ENCODE results near the gene LATS2. TPM values are rescaled to one million over a fixed set of nuclear protein-coding genes. Genes with fewer than 3 reads are reported as not detected.

Gene LATS2
- total RNA-seq, 1 experiment from 2014 or later: 18.8 TPM

- Histone ChIP-seq H3K4me1 (ENCODE audit: control insufficient read depth in 1 of 2, insufficient read depth in 2 of 2, low read length in 2 of 2) (peaks cover 0 to 8% of the 10 kb centered on the region in 2 experiments; a peak in 2 of 4 replicates), H3K9me3 (ENCODE audit: control insufficient read depth in 1 of 2, insufficient read depth in 1 of 2, low read depth in 1 of 2, low read length in 2 of 2) (no peaks in the 10 kb centered on the region), H3K27me3 (ENCODE audit: insufficient read depth, low read length) (no peaks in the 10 kb centered on the region), H3K9ac (ENCODE audit: low read length) (no peak overlapping the region), H3K4me2 (ENCODE audit: low read length) (peak overlapping the region; percentile 47), H3K36me3 (ENCODE audit: control insufficient read depth in 1 of 2, insufficient read depth in 2 of 2, low read length in 2 of 2) (no peaks in the 10 kb centered on the region), H3K79me2 (ENCODE audit: insufficient read depth, low read length) (no peaks in the 10 kb centered on the region), H3K9me2 (ENCODE audit: insufficient read depth) (no peaks in the 10 kb centered on the region), H2AFZ (ENCODE audit: low read depth, low read length, poor library complexity, severe bottlenecking) (peak overlapping the region; percentile 80), H4K20me1 (ENCODE audit: insufficient read depth) (no peaks in the 10 kb centered on the region), H3K4me3 (replicated peaks in 1 of 2; ENCODE audit: low read depth in 1 of 2, low read length in 2 of 2) (no peak overlapping the region), H3K27ac (ENCODE audit: low read depth, low read length) (no peak overlapping the region)
- no TSS peak for BruUV-seq (replicated peaks)
- CTCF ChIA-PET: interaction anchor here (0.8 to 1.9 kb wide), 13 partner anchors 9 to 1853 kb away, joined by 3 to 15 read pairs (median 5); no protein-coding TSS in a partner anchor
- DNase-seq (ENCODE audit: low read depth, low spot score) (no peak), ATAC-seq (no peak)
- POLR2A ChIA-PET: interaction anchor here (0.9 to 1.2 kb wide), 2 partner anchors 191 to 233 kb away, joined by 3 to 8 read pairs; partner anchors contain the start of genes MRPL57 and SKA3
- RAD21 ChIA-PET (ENCODE audit: low non-redundant PET in 1 of 2, low total read pairs in 2 of 2, uncharacterized antibody in 2 of 2, unreplicated experiment in 2 of 2): interaction anchor here (0.6 to 1.1 kb wide), 2 partner anchors 237 to 447 kb away, joined by 3 read pairs; no protein-coding TSS in a partner anchor
- no peak for TF ChIP-seq JUND (IDR thresholded peaks at IDR 0.05)
- TF ChIP-seq TCF7L2 (IDR thresholded peaks at IDR 0.05; ENCODE audit: borderline replicate concordance, extremely low read depth, insufficient read depth, insufficient read length): no peak
- TF ChIP-seq, protein P1, sequence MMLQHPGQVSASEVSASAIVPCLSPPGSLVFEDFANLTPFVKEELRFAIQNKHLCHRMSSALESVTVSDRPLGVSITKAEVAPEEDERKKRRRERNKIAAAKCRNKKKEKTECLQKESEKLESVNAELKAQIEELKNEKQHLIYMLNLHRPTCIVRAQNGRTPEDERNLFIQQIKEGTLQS (IDR thresholded peaks at IDR 0.05): no peak
- TF ChIP-seq CEBPB (IDR thresholded peaks at IDR 0.05; ENCODE audit: low read depth): no peak
- no peak for TF ChIP-seq RAD21 (IDR thresholded peaks at IDR 0.05; ENCODE audit: low read depth)
- TF ChIP-seq, protein P2, sequence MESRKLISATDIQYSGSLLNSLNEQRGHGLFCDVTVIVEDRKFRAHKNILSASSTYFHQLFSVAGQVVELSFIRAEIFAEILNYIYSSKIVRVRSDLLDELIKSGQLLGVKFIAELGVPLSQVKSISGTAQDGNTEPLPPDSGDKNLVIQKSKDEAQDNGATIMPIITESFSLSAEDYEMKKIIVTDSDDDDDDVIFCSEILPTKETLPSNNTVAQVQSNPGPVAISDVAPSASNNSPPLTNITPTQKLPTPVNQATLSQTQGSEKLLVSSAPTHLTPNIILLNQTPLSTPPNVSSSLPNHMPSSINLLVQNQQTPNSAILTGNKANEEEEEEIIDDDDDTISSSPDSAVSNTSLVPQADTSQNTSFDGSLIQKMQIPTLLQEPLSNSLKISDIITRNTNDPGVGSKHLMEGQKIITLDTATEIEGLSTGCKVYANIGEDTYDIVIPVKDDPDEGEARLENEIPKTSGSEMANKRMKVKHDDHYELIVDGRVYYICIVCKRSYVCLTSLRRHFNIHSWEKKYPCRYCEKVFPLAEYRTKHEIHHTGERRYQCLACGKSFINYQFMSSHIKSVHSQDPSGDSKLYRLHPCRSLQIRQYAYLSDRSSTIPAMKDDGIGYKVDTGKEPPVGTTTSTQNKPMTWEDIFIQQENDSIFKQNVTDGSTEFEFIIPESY (IDR thresholded peaks at IDR 0.05; ENCODE audit: extremely low read depth, insufficient replicate concordance, low read length): no peak
- TF ChIP-seq, protein P3, sequence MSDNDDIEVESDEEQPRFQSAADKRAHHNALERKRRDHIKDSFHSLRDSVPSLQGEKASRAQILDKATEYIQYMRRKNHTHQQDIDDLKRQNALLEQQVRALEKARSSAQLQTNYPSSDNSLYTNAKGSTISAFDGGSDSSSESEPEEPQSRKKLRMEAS (IDR thresholded peaks at IDR 0.05): no peak
- TF ChIP-seq, protein P4, sequence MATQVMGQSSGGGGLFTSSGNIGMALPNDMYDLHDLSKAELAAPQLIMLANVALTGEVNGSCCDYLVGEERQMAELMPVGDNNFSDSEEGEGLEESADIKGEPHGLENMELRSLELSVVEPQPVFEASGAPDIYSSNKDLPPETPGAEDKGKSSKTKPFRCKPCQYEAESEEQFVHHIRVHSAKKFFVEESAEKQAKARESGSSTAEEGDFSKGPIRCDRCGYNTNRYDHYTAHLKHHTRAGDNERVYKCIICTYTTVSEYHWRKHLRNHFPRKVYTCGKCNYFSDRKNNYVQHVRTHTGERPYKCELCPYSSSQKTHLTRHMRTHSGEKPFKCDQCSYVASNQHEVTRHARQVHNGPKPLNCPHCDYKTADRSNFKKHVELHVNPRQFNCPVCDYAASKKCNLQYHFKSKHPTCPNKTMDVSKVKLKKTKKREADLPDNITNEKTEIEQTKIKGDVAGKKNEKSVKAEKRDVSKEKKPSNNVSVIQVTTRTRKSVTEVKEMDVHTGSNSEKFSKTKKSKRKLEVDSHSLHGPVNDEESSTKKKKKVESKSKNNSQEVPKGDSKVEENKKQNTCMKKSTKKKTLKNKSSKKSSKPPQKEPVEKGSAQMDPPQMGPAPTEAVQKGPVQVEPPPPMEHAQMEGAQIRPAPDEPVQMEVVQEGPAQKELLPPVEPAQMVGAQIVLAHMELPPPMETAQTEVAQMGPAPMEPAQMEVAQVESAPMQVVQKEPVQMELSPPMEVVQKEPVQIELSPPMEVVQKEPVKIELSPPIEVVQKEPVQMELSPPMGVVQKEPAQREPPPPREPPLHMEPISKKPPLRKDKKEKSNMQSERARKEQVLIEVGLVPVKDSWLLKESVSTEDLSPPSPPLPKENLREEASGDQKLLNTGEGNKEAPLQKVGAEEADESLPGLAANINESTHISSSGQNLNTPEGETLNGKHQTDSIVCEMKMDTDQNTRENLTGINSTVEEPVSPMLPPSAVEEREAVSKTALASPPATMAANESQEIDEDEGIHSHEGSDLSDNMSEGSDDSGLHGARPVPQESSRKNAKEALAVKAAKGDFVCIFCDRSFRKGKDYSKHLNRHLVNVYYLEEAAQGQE (IDR thresholded peaks at IDR 0.05; ENCODE audit: low read depth): no peak
- TF ChIP-seq ELF1 (IDR thresholded peaks at IDR 0.05; ENCODE audit: borderline replicate concordance, low read depth): no peak
- no peak for TF ChIP-seq EGR1 (IDR thresholded peaks at IDR 0.05; ENCODE audit: low read depth)
- TF ChIP-seq ZFX (IDR thresholded peaks at IDR 0.05): no peak
- TF ChIP-seq SRF (IDR thresholded peaks at IDR 0.05; ENCODE audit: low read depth): no peak
- TF ChIP-seq, protein P5, sequence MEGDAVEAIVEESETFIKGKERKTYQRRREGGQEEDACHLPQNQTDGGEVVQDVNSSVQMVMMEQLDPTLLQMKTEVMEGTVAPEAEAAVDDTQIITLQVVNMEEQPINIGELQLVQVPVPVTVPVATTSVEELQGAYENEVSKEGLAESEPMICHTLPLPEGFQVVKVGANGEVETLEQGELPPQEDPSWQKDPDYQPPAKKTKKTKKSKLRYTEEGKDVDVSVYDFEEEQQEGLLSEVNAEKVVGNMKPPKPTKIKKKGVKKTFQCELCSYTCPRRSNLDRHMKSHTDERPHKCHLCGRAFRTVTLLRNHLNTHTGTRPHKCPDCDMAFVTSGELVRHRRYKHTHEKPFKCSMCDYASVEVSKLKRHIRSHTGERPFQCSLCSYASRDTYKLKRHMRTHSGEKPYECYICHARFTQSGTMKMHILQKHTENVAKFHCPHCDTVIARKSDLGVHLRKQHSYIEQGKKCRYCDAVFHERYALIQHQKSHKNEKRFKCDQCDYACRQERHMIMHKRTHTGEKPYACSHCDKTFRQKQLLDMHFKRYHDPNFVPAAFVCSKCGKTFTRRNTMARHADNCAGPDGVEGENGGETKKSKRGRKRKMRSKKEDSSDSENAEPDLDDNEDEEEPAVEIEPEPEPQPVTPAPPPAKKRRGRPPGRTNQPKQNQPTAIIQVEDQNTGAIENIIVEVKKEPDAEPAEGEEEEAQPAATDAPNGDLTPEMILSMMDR (IDR thresholded peaks at IDR 0.05 in 2 of 3, conservative IDR thresholded peaks at IDR 0.05 in 1 of 3; ENCODE audit: borderline replicate concordance in 1 of 3, insufficient read depth in 1 of 3, low read depth in 2 of 3, low read length in 2 of 3): no peak
- no peak for TF ChIP-seq ZNF274 (IDR thresholded peaks at IDR 0.05; ENCODE audit: low read depth, low read length)
- intact Hi-C loops (cut with micrococcal nuclease): loop anchor here (1.0 to 2.0 kb wide), 5 partner anchors 191 to 1854 kb away; no protein-coding TSS in a partner anchor
Observed at GRCh38 chr13:20942938-20943559, 118.3 kb downstream of the LATS2 start.

All from HCT116 (cell line).